Anterior cingulate cortex (tissue), 58 donors: Measurements from ENCODE around the gene SEPTIN2.
"Not testable (repeated sequence)": the region's sequence is repeated elsewhere in the genome, so short reads cannot be mapped to it uniquely, and the experiment has no call there.

ENCODE experiments used
- DNase-seq, 58 donors: peaks; one replicate each; lab custom pipeline; 2025; lab: John Stamatoyannopoulos, UW

The SEPTIN2 gene

GRCh38 chr2:241344925-241345651 lies 29.4 kb downstream of the SEPTIN2 start:
- no peak for DNase-seq

- no peak for DNase-seq
Measured at GRCh38 chr2:241349941-241350340, 34.2 kb downstream of the SEPTIN2 start.

DNA sequence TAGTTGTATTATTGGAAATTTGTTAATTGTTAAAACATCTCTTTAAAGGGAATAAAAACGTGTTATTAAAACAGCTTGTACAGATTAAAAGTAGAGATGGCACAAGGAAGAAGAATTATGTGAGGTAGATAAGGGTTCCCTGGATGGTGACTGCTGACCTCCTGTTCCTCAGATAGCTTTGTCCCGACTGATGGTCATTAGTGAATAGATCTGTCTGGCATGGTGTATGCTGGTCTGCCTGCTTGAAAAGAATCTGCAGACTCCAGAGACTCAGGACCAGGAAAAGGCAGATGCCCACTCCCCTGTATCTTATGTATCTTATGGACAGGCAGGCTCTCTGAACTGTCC lies 34.8 kb downstream of the SEPTIN2 start:
- DNase-seq = no peak

GRCh38 chr2:241350878-241351639 lies 35.3 kb downstream of the SEPTIN2 start:
- no peak for DNase-seq

DNA sequence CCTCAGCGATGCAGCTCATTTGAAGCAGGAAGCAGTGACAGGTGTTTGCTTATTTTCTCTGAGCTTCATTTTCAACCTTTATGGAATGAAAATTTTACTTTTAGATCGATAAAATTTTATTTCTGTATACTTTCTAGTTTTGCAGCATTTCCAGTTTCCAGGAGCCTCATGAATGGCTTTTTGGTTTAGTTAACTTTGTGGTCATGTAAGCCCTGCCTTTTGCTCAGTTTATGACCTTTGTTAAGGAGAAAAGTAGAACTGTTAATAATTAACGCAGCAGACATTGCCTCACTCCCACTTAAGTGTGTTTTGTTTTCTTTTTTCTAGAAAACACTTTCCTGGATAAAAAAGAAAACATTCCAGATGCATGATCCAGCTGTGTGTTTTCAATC lies 35.9 kb downstream of the SEPTIN2 start:
- DNase-seq = no peak

GRCh38 chr2:241352227-241352626 lies 36.5 kb downstream of the SEPTIN2 start:
- no peak for DNase-seq

DNA sequence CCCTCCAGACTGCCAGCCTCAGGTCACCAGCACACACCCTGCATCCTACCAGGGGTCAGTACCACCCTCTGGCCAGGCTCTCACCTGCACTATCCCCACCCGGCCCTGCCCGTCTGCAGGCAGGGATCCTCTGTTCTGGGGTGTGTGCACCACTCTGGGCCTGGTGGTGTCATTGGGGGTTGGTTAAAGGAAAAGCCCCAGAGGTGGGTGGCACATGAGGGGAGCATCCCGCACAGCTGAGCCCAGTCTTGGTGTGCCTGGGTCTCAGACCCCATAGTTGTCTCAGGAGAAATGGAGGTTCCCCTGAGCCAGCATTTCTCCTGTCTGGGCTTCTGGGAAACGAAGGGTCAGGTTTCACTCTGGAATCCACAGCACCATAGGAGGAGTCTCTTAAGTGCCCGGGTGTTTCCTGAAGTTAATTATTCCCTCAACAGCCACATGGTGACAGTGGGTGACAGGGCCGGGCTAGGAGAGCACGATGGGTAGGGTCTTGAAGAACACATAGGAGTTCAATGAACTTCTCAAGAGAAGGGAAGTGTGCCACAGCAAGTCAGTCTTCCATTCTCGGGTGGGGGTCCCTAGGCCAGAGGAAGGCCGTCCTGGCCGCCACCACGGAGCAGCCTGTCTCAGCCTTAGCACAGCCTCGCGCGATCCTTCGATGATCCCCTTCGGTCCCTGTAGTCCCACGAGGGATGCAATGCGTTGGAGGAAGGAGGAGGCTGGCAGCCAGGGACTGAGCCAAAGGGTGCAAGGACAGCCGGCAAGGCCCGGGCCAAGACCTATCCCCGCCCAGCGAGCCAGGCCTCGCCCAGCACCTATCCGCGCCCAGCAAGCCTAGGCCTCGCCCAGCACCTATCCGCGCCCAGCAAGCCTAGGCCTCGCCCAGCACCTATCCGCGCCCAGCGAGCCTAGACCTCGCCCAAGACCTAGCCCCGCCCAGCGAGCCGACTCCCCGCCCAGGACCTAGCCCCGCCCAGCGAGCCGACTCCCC lies 39.2 kb downstream of the SEPTIN2 start:
- DNase-seq = peak in 32 of 58 donors; percentile 14 to 77 (median 53)

DNA sequence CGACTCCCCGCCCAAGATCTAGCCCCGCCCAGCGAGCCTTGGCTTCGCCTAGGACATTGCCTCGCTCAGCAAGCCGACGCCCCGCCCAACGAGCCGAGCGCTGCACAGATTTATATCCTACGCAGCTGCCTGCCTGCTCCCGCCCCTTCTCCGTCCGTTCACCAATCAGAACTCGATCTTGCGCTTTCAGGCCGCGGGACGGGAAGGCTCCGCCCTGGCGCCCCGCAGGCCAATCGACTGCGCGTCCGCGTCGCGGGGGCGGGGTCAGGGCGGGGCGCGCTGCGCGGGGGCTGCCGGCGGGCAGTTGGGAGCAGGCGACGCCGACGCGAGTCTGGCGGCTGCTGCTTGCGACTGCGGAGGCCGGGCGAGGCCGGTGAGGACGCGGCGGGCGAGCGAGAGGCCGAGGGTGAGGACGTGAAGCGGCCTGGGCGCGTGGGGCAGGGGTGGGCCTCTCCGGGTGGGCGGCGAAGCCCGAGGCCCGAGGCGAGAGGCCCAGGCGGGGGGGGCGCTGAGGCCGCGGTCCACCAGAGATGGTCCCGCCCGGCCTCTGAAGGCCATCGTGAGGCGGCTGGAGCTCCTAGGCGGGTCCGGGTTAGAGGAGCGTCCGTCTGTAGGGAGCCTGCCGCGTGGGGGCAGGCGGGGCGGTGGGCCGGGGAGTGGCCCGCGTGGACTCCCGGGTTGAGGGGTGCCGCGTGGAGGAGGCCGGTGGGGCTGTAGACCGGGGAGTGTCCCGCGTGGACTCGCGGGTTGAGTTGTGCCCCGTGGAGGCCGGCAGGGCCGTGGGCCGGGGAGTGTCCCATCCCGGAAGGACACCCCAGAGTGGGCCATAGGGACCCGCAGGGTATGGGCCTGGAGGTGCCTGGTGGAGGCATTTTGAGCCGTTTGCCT lies 40.5 kb downstream of the SEPTIN2 start, which contains the start of gene FARP2:
TSS of gene FARP2 (plus strand) at position 303 of the 888 bp plus-strand sequence. CDS start 16,823 bp downstream, outside the sequence.
- DNase-seq = peak; percentile 69 to 100 (median 99)

DNA sequence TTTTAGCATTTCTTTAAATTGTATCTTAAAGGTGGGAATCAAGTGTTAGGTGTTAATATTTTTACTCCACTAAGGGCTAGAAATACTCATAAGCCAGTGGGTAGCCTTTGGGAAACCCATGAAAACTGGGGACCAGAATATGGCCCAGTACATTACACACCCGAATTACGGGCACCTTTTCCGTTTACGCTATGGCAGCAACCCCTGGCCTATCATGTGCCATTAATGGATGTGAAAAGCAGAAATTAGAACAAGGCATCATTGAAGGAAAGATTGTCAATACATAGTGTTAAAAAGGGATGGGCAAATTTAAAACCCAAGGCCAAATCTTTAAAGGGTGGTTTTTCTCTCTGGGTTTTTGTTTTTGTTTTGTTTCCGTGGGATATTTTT lies 41.1 kb downstream of the SEPTIN2 start:
- DNase-seq = no peak

- DNase-seq = no peak
Measured at GRCh38 chr2:241357531-241357930, 41.8 kb downstream of the SEPTIN2 start.

- DNase-seq = peak in 1 of 58 donors; percentile 48
Measured at GRCh38 chr2:241358470-241358869, 42.7 kb downstream of the SEPTIN2 start.

GRCh38 chr2:241359481-241360045 lies 43.8 kb downstream of the SEPTIN2 start:
- no peak for DNase-seq

DNA sequence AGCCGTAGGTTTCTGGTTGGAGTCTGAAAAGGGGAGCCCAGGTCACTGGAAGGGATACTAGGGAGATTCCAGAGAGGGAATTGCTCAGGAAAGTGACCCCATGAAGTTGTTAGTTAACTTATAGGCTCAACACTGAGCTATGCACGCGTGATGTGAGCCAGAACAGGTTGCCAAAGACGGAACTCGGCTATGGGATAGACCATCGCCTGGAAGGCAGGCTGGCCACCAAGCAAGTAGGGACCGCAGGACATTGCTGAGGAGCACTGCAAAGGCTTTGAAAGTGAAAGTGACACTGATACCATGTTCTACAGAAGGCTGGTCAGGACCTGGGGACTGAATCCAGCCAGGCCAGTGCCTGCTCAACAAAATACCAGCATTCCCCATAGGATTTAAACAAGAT lies 47.7 kb downstream of the SEPTIN2 start:
- no peak for DNase-seq

GRCh38 chr2:241364781-241365180 lies 49.1 kb downstream of the SEPTIN2 start:
- no peak for DNase-seq

DNA sequence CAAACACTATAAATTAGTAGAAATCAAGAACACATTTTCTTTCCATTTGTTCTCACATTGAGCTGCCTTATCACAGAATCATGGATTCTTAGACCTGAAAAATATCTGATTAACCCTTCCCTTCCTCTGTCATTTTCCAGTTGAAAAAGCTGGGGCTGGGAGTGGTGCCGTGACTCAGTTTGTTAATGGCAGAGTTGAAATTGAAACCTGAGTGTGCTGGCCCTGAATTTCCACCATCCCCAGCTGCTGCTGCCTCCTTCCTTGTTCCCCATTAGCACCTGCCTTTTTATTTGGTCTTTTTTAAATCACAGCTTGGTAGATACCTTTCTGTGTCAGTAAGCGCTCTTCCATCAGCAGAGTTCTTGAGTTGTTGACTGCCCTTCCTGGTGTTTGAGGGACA lies 51.0 kb downstream of the SEPTIN2 start:
- DNase-seq = no peak

- no peak for DNase-seq
Measured at GRCh38 chr2:241368643-241369042, 52.9 kb downstream of the SEPTIN2 start.

DNA sequence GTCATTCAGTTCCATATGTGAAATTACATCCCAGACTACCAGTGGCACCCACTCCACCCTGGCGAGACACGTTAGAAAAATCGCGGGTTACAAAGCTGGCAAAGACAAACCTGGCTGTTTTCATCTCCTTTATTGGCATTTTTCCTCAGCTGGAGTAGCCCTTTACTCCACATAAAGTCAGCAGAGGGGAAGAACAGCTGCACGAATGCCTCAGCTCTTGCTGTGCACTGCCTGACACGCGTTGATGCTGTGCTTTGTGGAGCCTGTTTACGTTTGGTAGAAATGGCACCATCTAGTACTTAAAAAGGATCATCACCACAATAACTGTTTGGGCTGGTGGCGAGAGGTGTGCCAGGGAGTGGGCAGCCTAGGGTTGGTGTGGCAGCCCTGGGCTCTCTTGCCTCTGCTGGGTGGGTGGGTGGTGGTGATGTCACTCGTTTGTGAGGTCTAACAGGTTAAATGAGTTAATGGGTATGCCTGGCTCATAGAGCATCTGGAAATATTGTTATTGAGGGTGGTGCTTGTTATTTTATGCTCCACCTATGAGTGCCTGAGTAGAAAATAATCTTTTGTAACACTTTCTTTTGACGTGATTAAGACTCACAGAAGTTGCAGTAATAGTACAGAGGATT lies 56.8 kb downstream of the SEPTIN2 start:
- no peak for DNase-seq

- DNase-seq = no peak
Measured at GRCh38 chr2:241373446-241373845, 57.7 kb downstream of the SEPTIN2 start.

- not testable (repeated sequence) for DNase-seq
Measured at GRCh38 chr2:241373906-241374305, 58.2 kb downstream of the SEPTIN2 start.
